GM13977 (cell line): ENCODE measurements around the gene ST6GALNAC3.

Source experiments
- DNase-seq: peaks from one replicate; pipeline ENCODE4 v3.0.0; 2012; ENCODE audit warnings: low spot score
- in situ Hi-C: fragments of 300-500 bp; cut with MboI; formaldehyde crosslinking; loops from one replicate; pipeline ENCODE4 v1.12.0; 2022; ENCODE audit warnings: low sequenced_read_pairs, low pct_unique_long_range_greater_than_20kb, mixed read lengths, inconsistent platforms; ENCODE audit not compliant: unreplicated experiment
- TF ChIP-seq, protein P1 (sequence below): IDR thresholded peaks from 2 replicates; pipeline ENCODE4 v1.5.1; 2012; ENCODE audit warnings: mild to moderate bottlenecking, control low read depth; ENCODE audit not compliant: insufficient read depth; ENCODE audit errors: extremely low read depth, missing control alignments

The ST6GALNAC3 gene

DNA sequence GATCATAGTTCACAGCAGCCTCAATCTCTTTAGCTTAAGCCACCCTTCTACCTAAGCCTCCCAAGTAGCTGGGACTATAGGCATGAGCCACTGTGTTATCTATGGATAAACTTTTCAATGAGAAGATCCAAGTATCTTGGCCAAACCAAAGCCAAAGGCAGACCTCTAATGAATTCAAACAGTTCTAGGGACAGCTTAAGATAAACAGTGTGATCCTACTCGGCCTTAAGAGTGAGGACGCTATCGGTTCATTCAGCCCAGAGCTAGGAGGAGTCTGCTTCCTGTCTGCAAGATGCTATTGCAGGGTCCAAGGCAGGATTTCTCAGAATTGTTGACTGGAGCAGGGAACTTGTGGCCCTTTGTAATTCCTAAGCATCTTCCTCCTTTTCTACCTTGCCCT is 368.7 kb downstream of the ST6GALNAC3 start:
- in situ Hi-C loops: no loop called here
- no peak for DNase-seq
- TF ChIP-seq, protein P1, sequence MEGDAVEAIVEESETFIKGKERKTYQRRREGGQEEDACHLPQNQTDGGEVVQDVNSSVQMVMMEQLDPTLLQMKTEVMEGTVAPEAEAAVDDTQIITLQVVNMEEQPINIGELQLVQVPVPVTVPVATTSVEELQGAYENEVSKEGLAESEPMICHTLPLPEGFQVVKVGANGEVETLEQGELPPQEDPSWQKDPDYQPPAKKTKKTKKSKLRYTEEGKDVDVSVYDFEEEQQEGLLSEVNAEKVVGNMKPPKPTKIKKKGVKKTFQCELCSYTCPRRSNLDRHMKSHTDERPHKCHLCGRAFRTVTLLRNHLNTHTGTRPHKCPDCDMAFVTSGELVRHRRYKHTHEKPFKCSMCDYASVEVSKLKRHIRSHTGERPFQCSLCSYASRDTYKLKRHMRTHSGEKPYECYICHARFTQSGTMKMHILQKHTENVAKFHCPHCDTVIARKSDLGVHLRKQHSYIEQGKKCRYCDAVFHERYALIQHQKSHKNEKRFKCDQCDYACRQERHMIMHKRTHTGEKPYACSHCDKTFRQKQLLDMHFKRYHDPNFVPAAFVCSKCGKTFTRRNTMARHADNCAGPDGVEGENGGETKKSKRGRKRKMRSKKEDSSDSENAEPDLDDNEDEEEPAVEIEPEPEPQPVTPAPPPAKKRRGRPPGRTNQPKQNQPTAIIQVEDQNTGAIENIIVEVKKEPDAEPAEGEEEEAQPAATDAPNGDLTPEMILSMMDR: no peak

DNA sequence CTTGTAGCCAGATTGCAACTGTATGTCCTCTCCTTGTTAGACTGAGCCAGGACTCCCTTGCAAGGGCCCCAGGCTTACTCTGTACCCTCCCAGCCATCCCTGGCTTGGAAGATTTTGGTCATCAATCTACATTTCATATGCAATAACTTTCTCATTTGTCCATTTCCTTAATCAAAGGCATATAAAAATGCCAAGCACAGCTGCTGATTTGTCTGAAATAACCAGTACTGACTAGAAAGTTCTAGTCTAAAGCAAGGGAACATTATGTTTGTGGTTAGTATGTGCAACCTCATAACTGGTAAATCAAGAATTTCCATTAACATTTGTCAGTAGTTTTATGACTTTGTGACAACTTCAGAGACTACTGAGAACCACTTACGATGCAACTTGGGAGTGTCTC is 370.2 kb downstream of the ST6GALNAC3 start:
- DNase-seq: no peak
- in situ Hi-C loops: no loop called here
- TF ChIP-seq, protein P1: no peak

DNA sequence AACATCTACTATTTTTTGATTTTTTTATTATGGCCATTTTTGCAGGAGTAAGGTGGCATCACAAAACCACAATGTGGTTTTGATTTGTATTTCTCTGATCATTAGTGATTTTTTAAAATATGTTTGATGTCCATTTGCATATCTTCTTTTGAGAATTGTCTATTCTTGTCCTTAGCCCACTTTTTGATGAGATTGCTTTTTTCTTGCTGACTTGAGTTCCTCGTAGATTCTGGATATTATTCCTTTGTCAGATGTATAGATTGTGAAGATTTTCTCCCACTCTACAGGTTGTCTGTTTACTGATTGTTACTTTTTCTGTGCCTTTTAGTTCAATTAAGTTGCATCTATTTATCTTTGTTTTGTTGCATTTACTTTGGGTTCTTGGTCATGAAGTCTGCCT is 375.7 kb downstream of the ST6GALNAC3 start:
- TF ChIP-seq, protein P1: no peak
- in situ Hi-C loops: no loop called here
- DNase-seq: no peak

DNA sequence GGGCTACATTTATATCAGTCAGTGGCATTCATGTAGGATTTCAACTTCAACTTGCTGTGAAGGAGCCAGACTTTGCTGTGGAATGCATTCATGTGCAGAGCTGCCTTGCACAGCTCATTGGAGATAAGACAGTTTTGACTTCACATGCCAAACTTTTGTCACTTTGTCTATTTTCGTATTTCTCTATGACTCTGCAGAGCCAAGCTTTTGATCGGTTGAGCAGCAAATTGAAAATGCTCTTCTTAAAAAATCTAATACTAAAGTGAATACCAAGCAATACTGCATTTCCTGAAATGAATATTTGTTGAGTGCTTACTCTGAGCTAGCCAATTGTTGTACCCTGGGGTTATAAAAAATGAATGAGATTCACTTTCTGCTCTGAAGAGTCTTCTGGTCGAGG is 388.7 kb downstream of the ST6GALNAC3 start:
- TF ChIP-seq, protein P1: no peak
- in situ Hi-C loops: no loop called here
- DNase-seq: no peak

DNA sequence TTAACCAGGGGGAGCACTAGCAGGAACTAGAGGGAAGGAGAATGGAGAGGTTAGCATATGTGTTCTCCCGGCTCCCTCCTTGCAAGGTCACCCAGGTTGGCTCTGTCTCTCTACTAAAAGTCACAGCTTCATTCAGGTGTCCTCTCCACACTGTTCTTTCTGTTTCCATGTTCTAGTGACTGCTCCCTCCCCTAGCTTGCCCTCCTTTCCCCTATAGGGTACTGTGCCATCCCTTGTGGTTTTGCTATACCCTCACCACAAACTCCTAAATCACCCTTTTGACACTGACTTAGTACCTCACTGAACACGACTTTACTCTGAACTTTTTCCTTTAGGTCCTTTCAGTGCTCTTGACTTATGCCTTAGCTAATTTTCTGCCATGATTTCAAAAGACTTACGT is 389.3 kb downstream of the ST6GALNAC3 start:
- in situ Hi-C loops: no loop called here
- no peak for DNase-seq
- TF ChIP-seq, protein P1: no peak

DNA sequence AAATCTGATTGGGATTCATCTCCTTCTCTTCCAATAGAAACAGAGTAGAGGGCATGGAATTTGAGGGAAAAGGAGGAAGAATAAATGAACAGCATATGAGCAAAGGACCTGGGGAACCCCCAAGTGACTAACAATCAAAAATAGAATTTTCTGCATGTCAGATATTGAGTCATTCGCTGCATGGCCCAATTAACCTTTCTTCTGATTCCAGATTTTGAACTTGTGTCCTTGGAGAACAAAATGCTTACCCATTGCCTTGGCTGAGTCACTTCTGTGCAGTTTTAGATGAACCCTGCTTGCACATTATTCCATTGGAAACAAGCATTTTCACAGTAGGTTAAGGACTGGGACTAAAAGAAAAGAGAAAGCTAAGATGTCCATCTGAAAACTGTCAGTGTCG is 390.5 kb downstream of the ST6GALNAC3 start:
- in situ Hi-C loops: no loop called here
- DNase-seq: no peak
- TF ChIP-seq, protein P1: no peak

DNA sequence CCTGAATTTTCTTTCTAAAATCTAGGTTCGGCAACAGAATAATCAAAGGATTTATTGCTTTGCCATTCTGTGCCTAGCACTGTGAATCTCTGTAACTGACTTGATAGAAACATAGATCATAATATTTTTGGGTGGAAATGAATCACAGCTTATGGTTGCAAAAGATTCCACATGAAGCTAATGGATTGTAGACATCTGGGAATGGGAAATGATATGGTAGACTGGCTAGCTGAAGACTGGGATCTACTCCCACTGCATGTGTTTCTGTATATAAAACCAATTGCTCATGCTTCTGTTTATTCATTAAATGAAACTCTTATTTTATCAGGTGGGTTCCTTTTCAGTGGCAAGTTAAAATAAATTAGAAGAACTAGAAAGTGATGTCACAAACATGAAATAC is 395.6 kb downstream of the ST6GALNAC3 start:
- TF ChIP-seq, protein P1: no peak
- DNase-seq: no peak
- in situ Hi-C loops: no loop called here
